HepG2 (cell line): ENCODE measurements around the gene CAMKK1. TPM values are rescaled to one million over a fixed set of nuclear protein-coding genes. Genes with fewer than 3 reads are reported as not detected.

Source experiments
- HOXA5 ChIP-seq: sonication (generic); formaldehyde crosslinking; IDR thresholded peaks from 2 replicates; pipeline ENCODE4 v1.4.0; 2020; ENCODE audit warnings: missing genetic modification reagents
- RBFOX2 ChIP-seq: fragments of 200-400 bp; formaldehyde crosslinking; IDR thresholded peaks from 2 replicates; pipeline ENCODE4 v1.6.1; 2017; ENCODE audit warnings: low read depth, mild to moderate bottlenecking, low read length
- ZBTB1 ChIP-seq: sonication (generic); formaldehyde crosslinking; IDR thresholded peaks from 2 replicates; pipeline ENCODE4 v1.4.0; 2020; ENCODE audit warnings: missing genetic modification reagents, borderline replicate concordance
- ZBTB33 ChIP-seq: sonication (generic); formaldehyde crosslinking; IDR thresholded peaks from 2 replicates; pipeline ENCODE4 v1.4.0; 2020; ENCODE audit warnings: missing genetic modification reagents
- ZNF552 ChIP-seq: sonication (generic); formaldehyde crosslinking; IDR thresholded peaks from 2 replicates; pipeline ENCODE4 v1.9.0; 2022; ENCODE audit warnings: missing genetic modification reagents, mild to moderate bottlenecking, borderline replicate concordance
- ZNF773 ChIP-seq: sonication (generic); formaldehyde crosslinking; IDR thresholded peaks from 2 replicates; pipeline ENCODE4 v1.4.0; 2020; ENCODE audit warnings: missing genetic modification reagents, borderline replicate concordance
- polyA plus RNA-seq, 8 experiments: library from polyadenylated mRNA; depleted of rRNA in 3 of 8; stranded (reverse) in 7 of 8; unstranded in 1 of 8; fragments of >200 nt; fragmentation: Illumina TruSeq in 4 of 8; extraction: Trizol in 4 of 8; gene quantifications; 2 replicates each; pipeline versions ENCODE4 v1.2.1 to v1.2.3, GENCODE V29; 2011 to 2016; ENCODE audit warnings: low read depth in 4 of 8, missing spikeins in 1 of 8, mixed read lengths in 1 of 8; ENCODE audit not compliant: insufficient read depth in 1 of 8
- total RNA-seq, 5 experiments: library from RNA; depleted of rRNA; stranded (reverse); fragments of >200 nt; fragmentation: Illumina TruSeq; extraction: Trizol; gene quantifications; 2 replicates each; pipeline ENCODE4 v1.2.3, GENCODE V29; 2016; ENCODE audit warnings: low read depth in 1 of 5
- TF ChIP-seq, protein P1 (sequence below): sonication (generic); formaldehyde crosslinking; IDR thresholded peaks from 2 replicates; pipeline ENCODE4 v1.5.1; 2020; ENCODE audit warnings: mild to moderate bottlenecking, missing genetic modification reagents, borderline replicate concordance
- TF ChIP-seq, protein P2 (sequence below): sonication (generic); IDR thresholded peaks from 2 replicates; pipeline ENCODE4 v1.6.1; 2016; ENCODE audit warnings: low read depth, borderline replicate concordance
- TF ChIP-seq, protein P3 (sequence below): sonication (generic); formaldehyde crosslinking; IDR thresholded peaks from 2 replicates; pipeline ENCODE4 v1.9.0; 2021; ENCODE audit warnings: mild to moderate bottlenecking, missing genetic modification reagents

Gene CAMKK1
- total and polyA plus RNA-seq, 2 of the 13 experiments (the other 11 are each of a cell fraction or from before 2014, with no cell fraction given) = 1.5 to 1.6 TPM

GRCh38 chr17:3887394-3887793, 5.5 kb downstream of the CAMKK1 start (continued):
- TF ChIP-seq, protein P1, sequence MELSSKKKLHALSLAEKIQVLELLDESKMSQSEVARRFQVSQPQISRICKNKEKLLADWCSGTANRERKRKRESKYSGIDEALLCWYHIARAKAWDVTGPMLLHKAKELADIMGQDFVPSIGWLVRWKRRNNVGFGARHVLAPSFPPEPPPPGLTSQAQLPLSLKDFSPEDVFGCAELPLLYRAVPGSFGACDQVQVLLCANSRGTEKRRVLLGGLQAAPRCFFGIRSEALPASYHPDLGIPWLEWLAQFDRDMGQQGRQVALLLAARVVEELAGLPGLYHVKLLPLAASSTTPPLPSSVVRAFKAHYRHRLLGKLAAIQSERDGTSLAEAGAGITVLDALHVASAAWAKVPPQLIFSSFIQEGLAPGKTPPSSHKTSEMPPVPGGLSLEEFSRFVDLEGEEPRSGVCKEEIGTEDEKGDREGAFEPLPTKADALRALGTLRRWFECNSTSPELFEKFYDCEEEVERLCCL = no peak
- TF ChIP-seq HOXA5 (CRISPR knock-in tag) (no peak), ZBTB33 (CRISPR knock-in tag) (no peak), ZNF552 (CRISPR knock-in tag) (no peak), ZBTB1 (CRISPR knock-in tag) (no peak), RBFOX2 (no peak), ZNF773 (CRISPR knock-in tag) (no peak)
- TF ChIP-seq, protein P2, sequence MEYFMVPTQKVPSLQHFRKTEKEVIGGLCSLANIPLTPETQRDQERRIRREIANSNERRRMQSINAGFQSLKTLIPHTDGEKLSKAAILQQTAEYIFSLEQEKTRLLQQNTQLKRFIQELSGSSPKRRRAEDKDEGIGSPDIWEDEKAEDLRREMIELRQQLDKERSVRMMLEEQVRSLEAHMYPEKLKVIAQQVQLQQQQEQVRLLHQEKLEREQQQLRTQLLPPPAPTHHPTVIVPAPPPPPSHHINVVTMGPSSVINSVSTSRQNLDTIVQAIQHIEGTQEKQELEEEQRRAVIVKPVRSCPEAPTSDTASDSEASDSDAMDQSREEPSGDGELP = no peak
- TF ChIP-seq, protein P3, sequence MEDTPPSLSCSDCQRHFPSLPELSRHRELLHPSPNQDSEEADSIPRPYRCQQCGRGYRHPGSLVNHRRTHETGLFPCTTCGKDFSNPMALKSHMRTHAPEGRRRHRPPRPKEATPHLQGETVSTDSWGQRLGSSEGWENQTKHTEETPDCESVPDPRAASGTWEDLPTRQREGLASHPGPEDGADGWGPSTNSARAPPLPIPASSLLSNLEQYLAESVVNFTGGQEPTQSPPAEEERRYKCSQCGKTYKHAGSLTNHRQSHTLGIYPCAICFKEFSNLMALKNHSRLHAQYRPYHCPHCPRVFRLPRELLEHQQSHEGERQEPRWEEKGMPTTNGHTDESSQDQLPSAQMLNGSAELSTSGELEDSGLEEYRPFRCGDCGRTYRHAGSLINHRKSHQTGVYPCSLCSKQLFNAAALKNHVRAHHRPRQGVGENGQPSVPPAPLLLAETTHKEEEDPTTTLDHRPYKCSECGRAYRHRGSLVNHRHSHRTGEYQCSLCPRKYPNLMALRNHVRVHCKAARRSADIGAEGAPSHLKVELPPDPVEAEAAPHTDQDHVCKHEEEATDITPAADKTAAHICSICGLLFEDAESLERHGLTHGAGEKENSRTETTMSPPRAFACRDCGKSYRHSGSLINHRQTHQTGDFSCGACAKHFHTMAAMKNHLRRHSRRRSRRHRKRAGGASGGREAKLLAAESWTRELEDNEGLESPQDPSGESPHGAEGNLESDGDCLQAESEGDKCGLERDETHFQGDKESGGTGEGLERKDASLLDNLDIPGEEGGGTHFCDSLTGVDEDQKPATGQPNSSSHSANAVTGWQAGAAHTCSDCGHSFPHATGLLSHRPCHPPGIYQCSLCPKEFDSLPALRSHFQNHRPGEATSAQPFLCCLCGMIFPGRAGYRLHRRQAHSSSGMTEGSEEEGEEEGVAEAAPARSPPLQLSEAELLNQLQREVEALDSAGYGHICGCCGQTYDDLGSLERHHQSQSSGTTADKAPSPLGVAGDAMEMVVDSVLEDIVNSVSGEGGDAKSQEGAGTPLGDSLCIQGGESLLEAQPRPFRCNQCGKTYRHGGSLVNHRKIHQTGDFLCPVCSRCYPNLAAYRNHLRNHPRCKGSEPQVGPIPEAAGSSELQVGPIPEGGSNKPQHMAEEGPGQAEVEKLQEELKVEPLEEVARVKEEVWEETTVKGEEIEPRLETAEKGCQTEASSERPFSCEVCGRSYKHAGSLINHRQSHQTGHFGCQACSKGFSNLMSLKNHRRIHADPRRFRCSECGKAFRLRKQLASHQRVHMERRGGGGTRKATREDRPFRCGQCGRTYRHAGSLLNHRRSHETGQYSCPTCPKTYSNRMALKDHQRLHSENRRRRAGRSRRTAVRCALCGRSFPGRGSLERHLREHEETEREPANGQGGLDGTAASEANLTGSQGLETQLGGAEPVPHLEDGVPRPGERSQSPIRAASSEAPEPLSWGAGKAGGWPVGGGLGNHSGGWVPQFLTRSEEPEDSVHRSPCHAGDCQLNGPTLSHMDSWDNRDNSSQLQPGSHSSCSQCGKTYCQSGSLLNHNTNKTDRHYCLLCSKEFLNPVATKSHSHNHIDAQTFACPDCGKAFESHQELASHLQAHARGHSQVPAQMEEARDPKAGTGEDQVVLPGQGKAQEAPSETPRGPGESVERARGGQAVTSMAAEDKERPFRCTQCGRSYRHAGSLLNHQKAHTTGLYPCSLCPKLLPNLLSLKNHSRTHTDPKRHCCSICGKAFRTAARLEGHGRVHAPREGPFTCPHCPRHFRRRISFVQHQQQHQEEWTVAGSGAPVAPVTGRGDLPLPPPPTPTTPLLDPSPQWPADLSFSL = no peak
